HG02870 (cell line): ENCODE data around the gene CDH18.

ENCODE experiments used
- ATAC-seq: cut with Tn5 transposase; IDR thresholded peaks from one replicate; pipeline ENCODE4 v1.9.1; 2021; ENCODE audit warnings: mild to moderate bottlenecking, moderate library complexity; ENCODE audit not compliant: unreplicated experiment

The CDH18 gene

DNA sequence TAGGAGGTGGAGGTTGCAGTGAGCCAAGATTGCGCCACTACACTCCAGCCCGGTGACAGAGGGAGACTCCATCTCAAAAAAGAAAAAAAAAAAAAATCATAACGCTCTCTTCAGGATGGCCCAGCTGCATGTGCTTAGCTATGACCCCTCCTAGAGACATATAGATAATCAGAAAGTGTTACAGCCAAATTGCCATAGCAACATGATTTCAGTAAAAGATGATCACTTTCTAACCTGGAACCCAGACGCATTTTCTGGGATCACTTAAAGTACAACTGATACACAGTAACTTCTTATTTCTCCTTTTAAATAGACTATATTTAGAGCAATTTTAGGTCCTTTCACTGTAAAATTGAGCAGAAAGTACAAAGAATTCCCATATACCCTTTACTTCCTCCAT, 372.9 kb downstream of the CDH18 start:
- ATAC-seq = no peak

DNA sequence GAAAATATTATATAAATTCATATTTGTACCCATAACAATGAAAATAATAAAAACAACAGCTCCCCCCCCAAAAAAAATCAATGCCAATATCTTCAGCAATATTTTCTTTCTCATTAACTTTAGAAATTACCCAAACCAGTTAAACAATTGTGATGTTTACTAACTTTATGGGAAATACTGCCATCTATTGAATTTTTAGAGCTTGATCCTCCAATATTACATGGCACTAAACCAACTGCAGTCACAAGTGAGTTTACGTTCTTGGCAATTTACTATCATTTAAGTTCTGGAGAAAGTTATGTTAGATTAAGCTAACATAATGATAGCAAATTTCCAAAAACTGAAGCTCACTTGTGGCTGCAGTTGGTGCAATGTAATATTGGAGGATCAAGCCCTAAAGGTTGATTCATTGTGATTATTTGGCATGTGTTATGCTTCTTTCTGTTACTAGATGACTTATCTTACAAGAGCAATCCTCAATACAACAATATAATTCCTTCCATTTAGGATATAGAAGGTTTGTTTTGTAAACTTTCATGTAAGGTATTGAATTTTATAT, 379.5 kb downstream of the CDH18 start:
- ATAC-seq = no peak

DNA sequence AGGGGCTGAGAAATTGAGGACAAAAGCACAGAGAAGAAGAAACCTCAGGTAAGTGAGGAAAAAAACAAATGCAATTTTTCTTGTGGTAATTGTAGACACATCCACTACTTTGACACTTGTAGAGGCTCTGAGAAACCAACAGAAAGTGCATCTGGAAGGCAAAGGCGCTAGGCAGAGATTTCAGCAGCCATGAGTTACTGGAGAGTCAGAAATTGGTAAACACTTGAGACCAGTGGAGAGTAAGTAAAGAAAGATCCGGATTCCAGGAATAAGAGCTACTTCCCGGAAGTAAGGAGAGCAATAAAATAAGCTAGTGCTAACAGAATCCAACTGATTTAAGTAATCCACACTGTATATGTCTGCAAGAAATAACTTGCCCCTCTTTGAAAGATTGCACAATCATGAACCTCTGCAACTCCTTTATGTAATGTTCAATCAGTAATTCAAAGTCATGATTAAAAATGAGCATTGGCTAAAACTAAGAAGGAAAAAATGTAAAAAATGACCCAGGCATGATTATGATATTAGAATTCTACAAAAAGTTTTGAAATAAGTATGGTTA, 382.1 kb downstream of the CDH18 start:
- no peak for ATAC-seq

DNA sequence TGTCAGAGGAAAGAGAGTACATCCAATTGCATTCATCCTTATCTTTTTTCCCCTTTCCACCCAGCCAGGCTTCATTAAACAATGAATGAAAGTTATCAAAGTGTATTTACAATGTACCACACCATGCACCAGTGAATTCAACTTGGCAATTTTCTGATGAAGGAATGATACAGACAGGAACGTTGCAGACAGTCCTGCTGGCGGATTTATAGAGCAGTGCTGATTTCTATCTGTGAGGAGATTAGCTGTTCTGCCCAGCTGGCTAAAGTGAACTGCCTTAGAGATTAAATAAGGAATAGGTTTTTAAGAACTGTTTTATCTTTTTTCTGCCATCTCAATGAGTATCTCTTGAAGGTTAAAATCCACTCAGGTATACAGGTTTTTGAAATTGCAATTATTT, 403.9 kb downstream of the CDH18 start:
- no peak for ATAC-seq

DNA sequence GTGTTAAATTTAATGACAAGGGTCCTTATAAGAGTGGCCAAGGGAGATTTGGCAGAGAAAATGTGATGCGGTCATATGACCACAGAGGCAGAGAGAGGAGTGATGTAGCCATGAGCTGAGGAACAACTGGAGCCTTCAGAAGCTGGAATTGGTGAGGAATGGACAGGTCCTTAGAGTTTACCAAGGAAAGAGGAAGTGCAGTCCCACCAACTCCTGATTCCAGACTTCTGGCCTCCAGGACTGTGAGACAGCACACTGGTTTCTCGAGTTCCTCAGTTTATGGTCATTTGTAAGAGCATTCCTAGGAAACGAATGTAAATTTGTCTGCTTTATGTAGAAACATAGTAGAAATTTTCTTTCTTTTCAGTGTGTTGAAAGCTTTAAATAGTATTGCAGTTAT, 410.1 kb downstream of the CDH18 start:
- no peak for ATAC-seq

DNA sequence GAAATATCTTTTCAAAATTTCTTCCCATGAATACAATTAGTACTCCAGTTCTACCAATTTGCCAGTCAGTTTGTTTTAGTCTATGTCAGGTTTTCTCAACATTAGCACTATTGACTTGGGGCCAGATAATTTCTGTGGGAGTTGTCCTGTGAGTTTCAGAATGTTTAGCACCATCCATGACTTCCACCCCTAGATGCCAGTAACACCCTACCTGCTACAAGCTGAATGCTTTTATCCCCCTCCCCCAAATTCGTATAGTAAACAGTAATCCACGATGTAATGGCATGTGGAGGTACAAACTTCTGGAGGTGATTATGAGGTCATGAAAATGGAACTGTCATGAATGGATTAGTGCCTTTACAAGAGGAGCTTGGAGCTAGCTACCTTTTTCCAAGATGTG, 420.0 kb downstream of the CDH18 start:
- no peak for ATAC-seq

DNA sequence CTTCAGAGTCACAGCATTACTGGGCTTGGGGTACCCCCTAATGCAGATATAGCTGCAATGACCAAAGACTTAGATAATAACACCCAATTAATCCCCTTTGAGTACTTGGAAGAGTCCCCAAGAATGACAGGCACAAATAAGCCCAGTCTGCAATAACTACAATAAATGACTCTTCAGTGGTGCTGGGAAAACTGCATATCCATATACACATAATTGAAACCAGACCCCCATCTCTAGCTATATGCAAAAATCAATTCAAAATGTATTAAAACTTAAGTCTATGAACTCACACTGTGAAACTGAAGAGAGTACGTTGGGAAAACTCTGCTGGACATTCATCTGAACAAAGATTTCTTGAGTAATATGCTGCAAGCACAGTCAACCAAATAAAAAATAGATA, 422.5 kb downstream of the CDH18 start:
- ATAC-seq = no peak

DNA sequence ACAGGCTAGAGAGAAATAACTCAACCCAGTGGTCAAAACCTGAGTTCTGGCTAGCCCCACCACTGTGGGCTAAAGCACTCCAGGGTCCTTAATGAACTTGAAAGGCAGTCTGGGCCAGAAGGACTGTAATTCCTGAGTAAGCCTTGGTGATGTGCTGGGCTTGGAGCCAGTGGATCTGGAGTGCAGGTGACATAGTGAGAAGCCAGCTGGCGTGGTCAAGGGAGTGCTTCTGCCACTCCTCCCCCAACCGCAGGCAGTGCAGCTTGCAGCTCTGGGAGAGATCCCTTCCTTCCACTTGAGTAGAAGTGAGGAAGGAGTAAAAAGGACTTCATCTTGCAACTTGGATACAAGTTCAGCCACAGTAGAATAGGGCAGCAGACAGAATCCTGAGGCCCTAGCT, 424.0 kb downstream of the CDH18 start:
- ATAC-seq = no peak

DNA sequence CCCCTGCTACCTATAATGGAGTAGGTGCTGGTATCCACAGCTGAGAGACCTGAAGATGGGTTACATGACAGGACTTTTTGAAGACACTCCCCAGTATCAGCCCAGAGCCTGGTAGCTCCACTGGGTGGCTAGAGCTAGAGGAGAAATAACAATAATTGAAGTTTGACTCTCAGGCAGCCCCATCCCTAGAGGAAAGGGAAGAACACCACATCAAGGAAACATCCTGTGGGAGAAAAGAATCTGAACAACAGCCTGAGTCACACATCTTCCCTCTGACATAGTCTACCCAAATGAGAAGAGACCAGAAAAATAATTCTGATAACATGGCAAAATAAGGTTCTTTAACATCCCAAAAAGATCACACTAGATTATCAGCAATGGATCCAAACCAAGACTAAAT, 432.1 kb downstream of the CDH18 start:
- ATAC-seq = no peak

DNA sequence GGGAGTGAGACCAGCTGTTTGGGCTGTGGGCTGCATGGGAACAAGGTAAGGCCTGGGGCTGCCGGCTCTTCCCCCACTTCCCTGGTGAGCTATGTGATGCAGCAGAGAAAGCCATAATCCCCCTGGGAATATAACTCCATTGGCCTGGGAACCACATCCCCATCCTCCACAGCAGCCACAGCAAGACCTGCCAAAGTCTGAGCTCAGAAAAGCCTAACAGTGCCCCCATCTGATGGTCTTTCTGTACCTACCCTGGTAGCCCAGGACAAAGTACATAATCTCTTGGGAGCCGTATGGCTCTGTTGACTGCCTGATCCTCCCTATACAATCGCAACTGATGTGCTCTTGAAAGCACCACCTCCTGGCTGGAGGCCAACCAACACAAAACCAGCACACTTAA, 432.6 kb downstream of the CDH18 start:
- ATAC-seq = no peak

DNA sequence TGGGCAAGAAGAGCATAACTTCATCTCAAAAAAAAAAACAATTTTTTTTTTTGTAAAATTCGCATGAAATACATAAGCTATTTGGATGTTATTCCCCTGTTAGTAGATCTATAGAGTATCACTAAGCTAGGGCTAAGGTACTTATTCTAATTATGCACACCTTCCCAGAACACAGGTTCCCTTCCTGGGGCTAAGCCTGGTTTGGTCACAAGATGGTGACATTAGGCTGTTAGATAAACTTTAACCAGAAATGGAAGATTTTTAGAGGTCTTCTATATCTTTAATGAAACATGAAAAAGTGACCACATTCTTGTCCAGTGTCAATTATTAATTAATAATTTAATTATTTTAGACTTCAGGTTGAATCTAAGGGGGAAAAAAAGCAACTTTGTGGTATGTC, 433.5 kb downstream of the CDH18 start:
- no peak for ATAC-seq

DNA sequence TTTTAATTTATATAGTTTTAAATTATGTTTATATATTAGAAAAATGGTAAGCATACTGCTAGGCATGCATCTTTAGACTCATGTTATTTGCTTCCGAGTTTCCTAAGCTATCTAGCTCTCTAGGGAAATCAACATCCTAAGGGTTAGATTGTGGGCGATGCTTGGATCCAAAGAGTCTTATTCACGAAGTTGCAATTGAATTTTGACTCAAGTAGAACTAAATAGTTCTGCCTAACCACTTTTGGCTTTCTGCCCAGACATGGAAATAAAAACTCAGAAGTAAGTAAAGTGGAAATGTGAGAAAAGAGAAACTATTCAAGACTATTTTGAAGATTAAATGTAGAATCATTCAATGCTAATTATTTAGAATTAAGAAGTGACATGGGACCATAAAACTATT, 440.4 kb downstream of the CDH18 start:
- ATAC-seq = no peak

DNA sequence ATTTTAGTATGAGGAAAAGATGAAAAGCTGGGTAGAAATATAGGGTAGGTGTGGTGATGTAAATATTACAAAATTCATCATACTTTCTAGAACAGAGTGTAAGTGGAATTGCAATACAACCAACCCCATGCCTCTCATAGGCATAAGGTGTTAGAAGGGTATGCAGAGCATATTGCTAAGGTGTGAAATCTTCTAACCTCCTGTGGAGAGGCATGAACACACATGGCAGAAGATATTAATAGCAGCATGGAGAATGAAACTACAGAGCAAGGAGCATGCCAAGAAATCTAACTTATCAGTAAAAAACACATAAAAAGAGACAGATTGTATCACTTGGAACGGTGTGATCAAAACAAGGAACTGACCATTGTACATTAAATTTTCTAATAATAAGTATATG, 441.5 kb downstream of the CDH18 start:
- ATAC-seq = no peak

DNA sequence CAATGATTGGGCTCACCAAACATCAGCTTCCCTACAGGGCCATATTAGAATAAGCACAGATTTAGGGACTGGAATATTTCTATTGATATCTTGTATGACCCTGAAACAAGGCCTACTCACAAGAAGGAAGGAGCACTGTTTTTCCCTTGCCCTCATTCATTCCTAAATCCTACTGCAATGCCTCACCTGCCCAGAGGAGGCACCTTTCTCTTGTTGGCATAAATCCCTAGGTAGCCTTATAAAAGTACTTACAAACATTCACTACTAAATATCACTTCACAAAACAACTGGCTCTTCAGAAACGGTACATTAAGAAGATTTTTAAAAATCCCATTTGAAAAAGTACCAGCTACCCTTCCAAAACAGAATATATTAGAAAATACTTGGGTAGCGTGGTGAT, 449.4 kb downstream of the CDH18 start:
- ATAC-seq = no peak

DNA sequence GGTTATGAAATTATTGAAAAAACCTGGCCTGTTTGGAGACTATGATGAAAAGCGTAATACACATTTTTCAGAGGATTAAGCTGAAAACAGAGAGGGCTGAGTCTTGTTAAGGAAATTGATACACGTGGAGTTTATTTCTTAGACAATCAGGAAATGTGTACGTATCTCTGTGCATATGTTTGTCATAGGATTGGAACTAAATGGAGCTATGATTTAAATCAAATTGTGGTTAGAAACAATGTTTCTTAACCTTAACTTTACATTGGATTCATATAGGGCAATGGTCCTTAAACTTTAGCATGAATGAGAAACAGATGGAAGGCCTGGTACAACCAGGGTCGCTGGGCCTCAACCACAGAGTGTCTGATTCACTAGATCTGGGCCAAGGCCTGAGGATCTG, 451.6 kb downstream of the CDH18 start:
- no peak for ATAC-seq

DNA sequence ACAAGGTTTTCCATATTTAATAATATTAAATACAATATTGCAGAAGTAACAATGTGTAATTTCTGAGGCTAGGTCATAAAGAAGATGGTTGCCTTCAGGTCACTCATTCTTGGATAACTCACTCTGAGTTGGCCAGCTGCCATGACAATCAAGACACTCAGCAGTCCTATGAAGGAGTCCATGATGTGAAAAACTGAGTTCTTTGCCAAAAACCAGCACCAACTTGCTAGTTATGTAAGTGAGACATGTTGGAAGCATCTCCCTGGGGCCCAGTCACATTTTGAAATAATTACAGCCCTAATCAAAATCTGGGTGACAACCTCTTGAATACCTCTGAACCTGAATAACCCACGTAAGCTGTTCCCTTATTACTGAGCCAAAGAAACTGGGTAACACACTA, 453.2 kb downstream of the CDH18 start:
- ATAC-seq = no peak

DNA sequence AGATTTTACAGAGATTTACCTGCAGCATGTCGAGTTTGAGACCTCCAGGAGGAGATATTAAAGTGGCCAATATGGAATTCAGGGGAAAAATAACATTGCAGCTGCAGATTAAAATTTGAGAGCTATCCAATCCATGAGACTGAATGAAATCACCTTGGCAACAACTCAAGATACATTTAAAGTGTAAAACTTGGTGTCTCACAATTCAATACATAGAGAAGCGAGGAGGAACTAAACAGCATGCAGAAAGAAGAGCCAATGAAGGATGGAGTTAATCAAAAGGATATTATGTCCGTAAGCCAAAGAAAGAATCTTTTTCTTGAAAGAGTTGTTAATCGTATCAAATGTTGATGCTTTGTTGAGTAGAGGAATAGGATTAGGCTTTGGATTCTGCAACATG, 455.1 kb downstream of the CDH18 start:
- ATAC-seq = no peak

DNA sequence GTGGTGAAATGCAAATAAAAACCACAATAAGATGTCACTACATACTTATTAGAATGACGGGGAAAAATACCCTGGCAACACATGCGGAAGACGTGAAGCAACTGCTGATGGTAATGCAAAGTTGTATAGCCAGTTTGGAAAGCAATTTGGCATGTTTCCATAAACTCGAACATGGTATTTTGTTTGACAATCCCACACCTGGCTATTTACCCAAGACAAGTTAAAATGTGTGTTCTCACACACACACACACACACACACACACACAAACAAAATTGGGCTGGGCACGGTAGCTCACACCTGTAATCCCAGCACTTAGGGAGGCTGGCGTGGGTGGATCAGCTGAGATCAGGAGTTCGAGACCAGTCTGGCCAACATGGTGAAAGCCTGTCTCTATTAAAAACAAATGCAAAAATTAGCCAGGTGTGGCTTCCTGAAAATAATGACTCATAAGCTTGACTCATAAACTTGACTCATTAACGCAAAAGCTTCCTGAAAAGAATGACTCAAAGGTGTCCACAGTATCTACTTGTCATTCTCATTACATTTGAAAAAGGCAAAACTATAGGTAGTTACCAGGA, 456.5 kb downstream of the CDH18 start:
- ATAC-seq = no peak

DNA sequence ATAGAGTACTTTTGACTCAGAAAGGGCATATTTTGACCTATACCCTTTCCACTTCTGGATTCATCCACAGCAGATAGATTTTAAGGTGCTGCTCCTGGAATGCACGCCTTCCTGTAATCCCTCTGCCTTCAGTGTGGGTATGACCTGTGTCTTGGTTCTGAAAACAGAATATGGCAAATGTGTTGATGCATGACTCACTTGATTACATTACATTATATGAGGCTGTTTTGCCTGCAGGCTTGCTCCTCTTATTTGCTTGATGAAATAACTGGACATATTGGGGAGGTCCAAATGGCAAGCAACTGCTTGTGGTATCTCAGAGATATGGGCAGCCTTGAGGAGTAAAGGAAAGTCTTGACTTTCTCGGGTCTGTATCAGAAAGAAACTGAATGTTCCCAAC, 468.6 kb downstream of the CDH18 start:
- ATAC-seq = no peak

DNA sequence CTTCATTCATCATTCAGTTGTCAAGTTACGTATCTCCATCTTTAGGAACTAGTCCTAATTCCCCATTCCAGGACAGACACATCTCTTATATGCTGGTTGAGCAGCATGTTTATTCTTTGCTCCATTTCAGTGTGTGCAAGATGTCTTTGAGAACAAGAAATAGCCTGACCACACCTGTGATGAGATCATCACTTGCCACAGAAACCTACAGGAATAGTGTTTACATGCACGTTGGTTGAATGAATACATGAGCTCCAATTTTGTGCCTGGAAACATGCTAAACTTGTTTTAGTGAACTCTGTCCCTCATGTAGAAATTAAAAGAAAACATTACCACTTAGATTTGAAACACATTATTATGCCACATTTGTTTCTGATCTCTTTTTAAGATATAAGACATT, 489.1 kb downstream of the CDH18 start:
- ATAC-seq = no peak

DNA sequence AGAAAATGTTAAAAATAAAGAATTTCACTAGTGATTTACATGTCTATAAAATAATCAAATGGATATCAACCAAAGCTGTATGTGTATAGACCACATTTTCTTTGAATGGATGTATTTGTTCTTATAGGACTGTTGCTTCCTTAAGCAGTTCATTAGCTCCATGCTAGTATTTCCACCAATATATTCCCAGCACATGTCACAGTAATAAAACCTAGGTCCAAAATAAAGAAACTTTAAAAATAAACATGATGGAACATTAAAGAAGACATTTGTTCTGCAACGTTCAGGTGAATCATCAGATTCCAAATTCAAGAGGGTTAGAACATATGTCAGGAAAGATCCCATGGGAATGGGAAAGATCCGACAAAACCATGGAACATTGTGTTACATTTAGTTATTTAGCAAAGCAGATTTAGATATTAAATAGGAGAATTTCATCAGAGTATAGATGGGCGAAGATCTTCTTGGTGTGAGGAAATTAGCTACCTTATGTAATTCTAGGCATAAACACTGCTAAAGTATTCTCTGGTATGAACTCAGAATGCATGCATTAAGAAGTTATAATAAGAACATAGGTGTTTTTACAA, 490.7 kb downstream of the CDH18 start:
- no peak for ATAC-seq

DNA sequence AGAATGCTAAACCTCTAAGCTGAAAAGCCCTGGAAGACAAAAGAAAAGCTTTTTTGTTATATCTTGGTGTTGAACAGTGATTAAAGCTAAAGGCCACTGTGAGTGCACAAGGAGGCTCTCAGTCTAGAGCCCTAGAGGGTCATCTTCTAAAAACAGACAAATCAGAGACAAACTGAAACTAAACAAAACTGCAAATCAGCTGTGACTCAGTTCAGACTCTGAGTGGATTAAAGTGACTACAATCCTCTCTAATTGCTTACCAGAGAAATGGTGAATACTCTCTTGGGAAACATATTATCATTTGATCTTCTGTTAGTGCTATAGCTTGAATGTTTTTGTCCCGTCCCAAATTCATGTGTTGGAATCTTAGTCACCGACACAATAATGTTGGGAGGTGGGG, 491.9 kb downstream of the CDH18 start:
- no peak for ATAC-seq

DNA sequence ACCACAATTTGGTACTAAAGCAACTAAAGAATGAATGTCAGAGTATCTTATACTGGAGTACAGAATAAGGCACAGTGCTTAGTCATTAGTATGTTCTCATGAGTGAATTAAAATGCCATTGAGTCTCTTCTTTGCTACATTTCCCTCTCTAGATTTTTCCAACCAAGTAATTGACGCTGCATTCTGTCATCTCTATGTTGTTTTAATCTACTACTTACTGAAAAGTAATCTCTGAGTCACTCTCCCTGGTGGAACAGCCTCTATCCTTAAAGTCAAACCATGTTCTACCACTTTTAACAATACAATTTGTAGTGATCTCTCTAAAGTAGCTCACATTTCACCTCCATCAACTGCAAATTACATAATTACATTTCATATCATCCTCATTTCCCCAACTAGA, 495.1 kb downstream of the CDH18 start:
- no peak for ATAC-seq
